ENCODE measurements around the gene GALNT11.

DNA sequence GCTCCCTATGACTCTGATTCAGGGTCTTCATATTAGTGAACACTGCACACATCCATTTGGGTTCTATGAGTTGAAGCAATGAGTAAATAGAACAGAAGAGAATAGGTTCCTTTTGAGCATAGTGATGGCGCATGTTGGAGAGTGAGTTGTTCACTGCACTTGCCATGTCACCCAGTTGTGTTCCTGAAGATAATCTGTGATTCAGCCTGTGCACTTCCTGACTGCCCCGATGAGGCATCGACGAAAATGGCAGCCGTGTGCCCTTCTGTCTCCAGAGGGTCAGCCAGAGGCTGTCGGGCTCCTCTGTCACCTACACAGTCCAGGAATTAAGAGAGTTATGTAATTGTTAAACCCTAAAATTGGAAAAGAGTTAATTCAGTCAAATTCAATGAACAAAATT is 94.7 kb downstream of the GALNT11 start:
- TF ChIP-seq CTCF (IDR thresholded peaks at IDR 0.05) (no peak), POLR2A (IDR thresholded peaks at IDR 0.05) (no peak)

Measured in Peyer's patch (tissue), 4 donors.